Measurements from ENCODE around the gene NELL1.

NELL1 gene

DNA sequence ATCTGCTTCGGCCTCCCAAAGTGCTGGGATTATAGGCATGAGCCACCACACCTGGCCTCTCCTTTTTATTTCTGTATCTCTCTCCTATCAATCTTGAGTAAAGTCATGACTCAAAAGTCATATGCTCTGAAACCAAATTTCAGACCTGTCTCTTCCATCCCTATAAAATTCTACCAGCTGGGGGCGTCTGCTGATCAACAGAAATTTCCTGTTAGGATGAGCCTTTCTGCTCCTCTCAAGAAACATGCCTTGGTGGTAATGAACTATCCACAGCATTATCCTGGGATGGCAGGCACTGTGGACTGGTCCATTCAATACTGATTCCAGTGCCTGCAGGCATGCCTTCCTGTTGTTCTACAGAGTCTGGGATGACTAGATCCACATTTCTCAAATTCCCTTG is 472.6 kb downstream of the NELL1 start:
- Histone ChIP-seq H3K9ac (no peak overlapping the region), H3K27me3 (no peaks in the 10 kb centered on the region)
- no peak for TF ChIP-seq Cebpa-rat (IDR thresholded peaks at IDR 0.05)

DNA sequence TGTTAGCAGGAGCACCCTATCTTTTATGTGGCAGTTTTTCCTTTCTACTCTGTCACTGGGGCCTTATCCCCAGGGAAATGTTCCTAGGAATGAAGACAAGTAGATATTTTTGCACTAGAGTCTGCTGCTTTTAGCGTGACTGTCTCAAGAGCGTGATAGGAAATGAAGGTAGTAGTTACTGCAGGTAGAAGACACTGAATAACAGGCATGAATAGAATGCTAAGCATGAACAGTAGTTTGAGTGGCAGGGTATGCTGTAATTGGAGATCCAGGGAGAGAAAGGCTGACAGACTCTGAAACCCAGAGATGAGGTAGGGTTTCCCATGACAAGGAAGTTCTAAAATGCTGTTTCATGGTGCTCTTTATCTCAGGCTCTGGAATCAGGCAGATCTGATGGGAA is 475.1 kb downstream of the NELL1 start:
- H3K4me2 ChIP-seq: no peak overlapping the region
- no peaks in the 10 kb centered on the region for H4K20me1 ChIP-seq
- H3K4me3 ChIP-seq: no peak overlapping the region
- H3K36me3 ChIP-seq: no peaks in the 10 kb centered on the region
- no peak overlapping the region for H3K27ac ChIP-seq
- no peaks in the 10 kb centered on the region for H3K27me3 ChIP-seq
- peaks cover 6% of the 10 kb centered on the region for H3K4me1 ChIP-seq
- no peak for TF ChIP-seq Cebpa-rat (IDR thresholded peaks at IDR 0.05)
- H3K9me3 ChIP-seq: no peaks in the 10 kb centered on the region
- H3K9ac ChIP-seq: no peak overlapping the region

More for the DNA sequence above, 472.6 kb downstream of the NELL1 start:
- H4K20me1 ChIP-seq: no peaks in the 10 kb centered on the region
- no peak overlapping the region for H3K27ac ChIP-seq
- H3K36me3 ChIP-seq: no peaks in the 10 kb centered on the region
- H3K4me3 ChIP-seq: no peak overlapping the region
- H3K4me2 ChIP-seq: no peak overlapping the region
- peaks cover 6% of the 10 kb centered on the region for H3K4me1 ChIP-seq
- H3K9me3 ChIP-seq: no peaks in the 10 kb centered on the region

DNA sequence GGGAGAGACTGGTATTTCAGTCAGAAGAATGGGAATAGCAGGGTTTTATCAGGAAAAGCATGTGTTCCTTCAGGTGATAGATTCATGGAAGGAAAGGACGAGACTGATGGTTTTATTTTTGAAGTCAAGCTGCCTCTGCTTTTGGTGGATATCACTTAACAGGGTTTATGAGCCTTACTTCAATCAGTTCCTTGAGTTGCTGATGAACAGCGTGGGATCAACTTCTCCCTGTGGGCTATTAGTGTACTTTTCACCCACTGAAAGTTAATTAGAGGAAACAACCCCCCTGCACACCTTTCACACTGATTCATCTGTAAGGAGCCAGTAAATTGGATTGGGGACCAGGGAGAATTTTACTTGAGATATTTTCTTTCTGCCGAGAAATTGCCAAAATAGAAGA is 479.0 kb downstream of the NELL1 start:
- no peak for TF ChIP-seq Cebpa-rat (IDR thresholded peaks at IDR 0.05)
- no peaks in the 10 kb centered on the region for H3K27me3 ChIP-seq
- no peak overlapping the region for H3K27ac ChIP-seq
- H3K4me3 ChIP-seq: no peak overlapping the region
- H4K20me1 ChIP-seq: no peaks in the 10 kb centered on the region
- H3K36me3 ChIP-seq: no peaks in the 10 kb centered on the region
- H3K4me2 ChIP-seq: no peak overlapping the region
- H3K9me3 ChIP-seq: no peaks in the 10 kb centered on the region
- no peak overlapping the region for H3K9ac ChIP-seq
- H3K4me1 ChIP-seq: peaks cover 6% of the 10 kb centered on the region

DNA sequence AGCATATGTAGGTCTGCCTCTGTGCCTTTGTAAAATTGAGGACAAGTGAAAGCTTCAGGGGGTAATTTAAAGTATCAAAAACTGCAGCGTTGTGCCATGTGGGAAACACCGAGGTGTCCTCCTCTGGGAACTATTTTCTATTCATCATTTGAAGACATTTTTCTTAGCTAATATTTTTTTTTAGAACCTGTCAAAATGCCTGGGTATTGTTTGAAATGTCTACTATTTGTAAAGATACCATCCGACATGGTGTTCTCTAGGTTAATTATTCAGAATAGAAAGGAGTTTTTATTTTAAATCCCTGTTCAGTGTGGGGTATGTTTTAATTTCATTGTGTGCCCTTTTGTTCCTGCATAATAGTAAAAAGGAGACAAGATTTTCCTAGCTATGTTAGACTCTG is 490.8 kb downstream of the NELL1 start:
- Histone ChIP-seq H3K9ac (no peak overlapping the region), H3K36me3 (no peaks in the 10 kb centered on the region)

DNA sequence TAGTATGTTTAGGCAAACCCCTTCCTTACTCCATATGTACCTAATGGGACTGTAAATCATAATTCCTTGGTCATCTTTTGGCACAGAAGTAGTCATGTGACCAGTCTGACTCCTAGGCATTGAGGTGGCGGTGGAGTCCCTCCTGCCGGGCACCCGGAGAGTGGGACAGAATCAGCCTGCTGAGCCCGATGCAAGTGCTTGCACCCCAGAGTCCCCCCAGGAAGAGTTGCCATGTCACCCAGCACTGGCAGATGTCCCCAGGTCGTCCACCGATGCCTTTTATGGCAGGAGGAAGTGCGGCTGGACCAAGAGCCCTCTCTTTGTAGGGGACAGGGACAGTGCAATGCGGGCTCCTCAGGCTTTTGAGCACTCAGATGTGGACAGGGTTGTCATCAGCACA is 500.3 kb downstream of the NELL1 start:
- Histone ChIP-seq H3K27ac (no peak overlapping the region), H3K4me2 (no peak overlapping the region), H3K36me3 (no peaks in the 10 kb centered on the region), H3K4me3 (no peak overlapping the region), H4K20me1 (no peaks in the 10 kb centered on the region), H3K9me3 (no peaks in the 10 kb centered on the region), H3K27me3 (no peaks in the 10 kb centered on the region), H3K9ac (no peak overlapping the region), H3K4me1 (no peaks in the 10 kb centered on the region)
- no peak for TF ChIP-seq Cebpa-rat (IDR thresholded peaks at IDR 0.05)

More for the DNA sequence above, 490.8 kb downstream of the NELL1 start:
- TF ChIP-seq Cebpa-rat (IDR thresholded peaks at IDR 0.05): no peak
- Histone ChIP-seq H4K20me1 (no peaks in the 10 kb centered on the region), H3K4me1 (no peaks in the 10 kb centered on the region), H3K4me3 (no peak overlapping the region), H3K27me3 (no peaks in the 10 kb centered on the region), H3K4me2 (no peak overlapping the region), H3K27ac (no peak overlapping the region), H3K9me3 (no peaks in the 10 kb centered on the region)

DNA sequence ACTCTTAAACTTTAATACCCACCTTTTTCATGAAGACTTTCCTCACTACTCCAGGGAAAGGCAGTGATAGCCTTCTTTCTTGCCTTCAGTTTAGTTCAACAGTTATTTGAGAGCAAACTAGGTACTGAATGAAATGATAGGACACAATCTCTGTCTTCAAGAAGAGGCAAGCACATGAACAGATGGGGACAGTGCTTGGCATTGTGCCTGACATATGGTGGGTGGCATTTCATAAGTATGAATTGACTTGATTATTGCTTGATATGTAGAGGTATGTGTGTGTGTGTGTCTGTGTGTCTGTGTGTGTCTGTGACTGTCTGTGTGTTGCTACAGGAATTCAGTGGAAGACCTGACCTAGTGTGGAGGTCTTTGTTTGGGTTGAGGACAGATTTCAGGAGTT is 504.1 kb downstream of the NELL1 start:
- Histone ChIP-seq H3K27ac (no peak overlapping the region), H3K4me1 (no peaks in the 10 kb centered on the region), H3K9me3 (no peaks in the 10 kb centered on the region), H3K36me3 (no peaks in the 10 kb centered on the region), H3K4me3 (no peak overlapping the region), H3K9ac (no peak overlapping the region), H3K27me3 (no peaks in the 10 kb centered on the region), H3K4me2 (no peak overlapping the region), H4K20me1 (no peaks in the 10 kb centered on the region)
- no peak for TF ChIP-seq Cebpa-rat (IDR thresholded peaks at IDR 0.05)

DNA sequence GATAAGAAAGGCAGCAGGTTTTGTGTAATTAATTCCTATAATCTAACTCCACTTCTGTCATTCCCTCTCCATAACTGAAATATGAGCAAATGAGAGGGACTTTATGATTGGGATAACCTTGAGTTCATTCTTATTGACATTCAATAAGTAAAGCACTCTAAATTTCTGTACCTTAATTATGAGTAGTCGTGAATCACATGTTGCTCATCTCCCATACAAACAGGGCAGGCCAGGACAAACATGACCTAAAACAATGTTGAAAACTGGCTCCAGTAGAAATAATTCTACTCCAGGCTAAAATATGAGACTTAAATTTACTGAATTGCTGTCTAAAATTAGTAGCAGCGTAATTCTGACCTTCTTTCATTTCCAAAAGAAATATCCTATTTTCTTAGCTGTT is 505.4 kb downstream of the NELL1 start:
- H3K4me2 ChIP-seq: no peak overlapping the region
- TF ChIP-seq Cebpa-rat (IDR thresholded peaks at IDR 0.05): no peak
- H3K9me3 ChIP-seq: no peaks in the 10 kb centered on the region
- H3K36me3 ChIP-seq: no peaks in the 10 kb centered on the region
- no peaks in the 10 kb centered on the region for H3K27me3 ChIP-seq
- no peaks in the 10 kb centered on the region for H4K20me1 ChIP-seq
- H3K4me1 ChIP-seq: no peaks in the 10 kb centered on the region
- H3K9ac ChIP-seq: no peak overlapping the region
- no peak overlapping the region for H3K4me3 ChIP-seq
- no peak overlapping the region for H3K27ac ChIP-seq

DNA sequence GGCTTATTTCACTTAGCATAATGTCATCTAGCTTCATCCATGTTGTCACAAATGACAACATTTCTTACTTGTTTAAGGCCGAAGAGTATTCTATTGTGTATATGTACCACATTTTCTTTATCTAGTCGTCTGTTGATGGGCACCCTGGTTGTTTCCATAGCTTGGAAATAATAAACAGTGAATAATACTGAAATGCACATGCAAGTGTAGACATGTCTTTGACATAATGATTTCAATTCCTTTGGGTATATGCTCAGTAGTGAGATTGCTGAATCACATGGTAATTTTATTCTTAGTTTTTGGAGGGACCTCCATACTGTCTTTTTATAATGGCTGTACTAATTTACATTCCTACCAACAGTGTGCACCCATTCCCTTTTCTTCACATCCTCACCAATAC is 508.0 kb downstream of the NELL1 start:
- H3K9me3 ChIP-seq: no peaks in the 10 kb centered on the region
- no peaks in the 10 kb centered on the region for H3K4me1 ChIP-seq
- no peaks in the 10 kb centered on the region for H4K20me1 ChIP-seq
- H3K4me3 ChIP-seq: no peak overlapping the region
- no peak overlapping the region for H3K9ac ChIP-seq
- H3K27ac ChIP-seq: no peak overlapping the region
- H3K4me2 ChIP-seq: no peak overlapping the region
- H3K36me3 ChIP-seq: no peaks in the 10 kb centered on the region
- H3K27me3 ChIP-seq: no peaks in the 10 kb centered on the region
- no peak for TF ChIP-seq Cebpa-rat (IDR thresholded peaks at IDR 0.05)

DNA sequence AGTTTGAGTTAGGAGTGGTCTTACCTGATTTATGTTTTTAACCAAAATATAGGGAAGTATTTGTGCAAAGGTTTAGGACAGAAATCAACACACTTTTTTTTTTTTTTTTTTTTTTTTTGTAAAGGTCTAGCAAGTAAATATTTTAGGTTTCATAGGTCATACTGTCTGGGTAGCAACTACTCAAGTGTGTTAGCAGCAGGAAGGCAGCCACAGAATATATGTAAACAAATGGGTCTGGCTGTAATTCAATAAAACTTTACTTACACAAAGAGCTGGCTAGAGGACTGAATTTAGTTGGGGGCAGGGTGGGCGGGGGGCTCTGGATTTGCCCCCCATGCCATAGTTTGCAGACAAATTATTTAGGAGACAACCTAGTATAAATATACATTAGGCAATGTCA is 510.4 kb downstream of the NELL1 start:
- no peak overlapping the region for H3K9ac ChIP-seq
- no peaks in the 10 kb centered on the region for H3K4me1 ChIP-seq
- no peaks in the 10 kb centered on the region for H4K20me1 ChIP-seq
- no peaks in the 10 kb centered on the region for H3K36me3 ChIP-seq
- no peak for TF ChIP-seq Cebpa-rat (IDR thresholded peaks at IDR 0.05)
- no peak overlapping the region for H3K4me2 ChIP-seq
- H3K9me3 ChIP-seq: no peaks in the 10 kb centered on the region
- H3K27me3 ChIP-seq: no peaks in the 10 kb centered on the region
- H3K4me3 ChIP-seq: no peak overlapping the region
- H3K27ac ChIP-seq: no peak overlapping the region

DNA sequence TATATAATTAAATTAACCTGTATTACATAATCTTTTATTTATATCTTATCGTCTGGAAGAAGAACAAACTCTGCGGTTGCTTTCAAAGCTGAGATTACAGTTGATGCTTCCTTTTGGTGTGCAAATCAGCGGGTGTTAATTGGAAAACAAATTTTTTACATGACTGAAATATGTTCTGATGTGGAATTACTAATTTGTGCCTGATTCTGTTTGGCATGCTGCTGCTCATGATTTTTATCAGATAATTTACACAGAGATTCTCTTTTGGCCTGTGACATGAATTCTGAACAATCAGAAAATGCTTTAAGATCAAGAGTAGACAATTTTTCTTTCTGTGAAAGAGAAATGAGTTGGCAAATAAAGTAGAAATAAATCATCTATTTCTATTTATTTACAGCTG is 510.8 kb downstream of the NELL1 start:
- Histone ChIP-seq H3K4me1 (no peaks in the 10 kb centered on the region), H3K9me3 (no peaks in the 10 kb centered on the region), H3K27ac (no peak overlapping the region), H3K27me3 (no peaks in the 10 kb centered on the region), H3K9ac (no peak overlapping the region), H4K20me1 (no peaks in the 10 kb centered on the region), H3K36me3 (no peaks in the 10 kb centered on the region), H3K4me2 (no peak overlapping the region), H3K4me3 (no peak overlapping the region)
- TF ChIP-seq Cebpa-rat (IDR thresholded peaks at IDR 0.05): no peak

DNA sequence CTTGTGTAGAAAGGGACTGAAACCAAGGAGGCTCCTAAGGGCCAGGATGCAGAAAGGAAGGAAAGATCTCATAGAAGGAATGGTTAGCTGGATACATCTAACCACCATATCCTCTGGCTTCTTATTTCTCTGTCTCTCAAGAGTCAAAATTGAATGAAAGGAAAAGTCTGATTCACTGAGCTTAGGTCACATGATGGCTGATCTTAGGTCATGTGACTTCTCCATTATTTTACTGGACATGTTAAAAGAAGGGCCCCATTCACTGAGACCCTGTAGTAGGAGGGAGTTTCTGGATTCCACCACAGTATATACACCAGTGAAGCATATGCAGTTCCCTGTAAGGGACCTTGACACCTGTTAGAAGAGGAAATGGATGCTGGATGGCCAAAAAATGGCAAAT is 516.6 kb downstream of the NELL1 start:
- H3K36me3 ChIP-seq: no peaks in the 10 kb centered on the region
- no peaks in the 10 kb centered on the region for H4K20me1 ChIP-seq
- no peak overlapping the region for H3K27ac ChIP-seq
- H3K4me1 ChIP-seq: no peaks in the 10 kb centered on the region
- H3K9ac ChIP-seq: no peak overlapping the region
- H3K27me3 ChIP-seq: no peaks in the 10 kb centered on the region
- no peak for TF ChIP-seq Cebpa-rat (IDR thresholded peaks at IDR 0.05)
- no peak overlapping the region for H3K4me3 ChIP-seq
- no peaks in the 10 kb centered on the region for H3K9me3 ChIP-seq
- H3K4me2 ChIP-seq: no peak overlapping the region
